Measurements from ENCODE around the gene PCBP3.
"Not testable (repeated sequence)": the region's sequence is repeated elsewhere in the genome, so short reads cannot be mapped to it uniquely, and the experiment has no call there.

PCBP3 gene

DNA sequence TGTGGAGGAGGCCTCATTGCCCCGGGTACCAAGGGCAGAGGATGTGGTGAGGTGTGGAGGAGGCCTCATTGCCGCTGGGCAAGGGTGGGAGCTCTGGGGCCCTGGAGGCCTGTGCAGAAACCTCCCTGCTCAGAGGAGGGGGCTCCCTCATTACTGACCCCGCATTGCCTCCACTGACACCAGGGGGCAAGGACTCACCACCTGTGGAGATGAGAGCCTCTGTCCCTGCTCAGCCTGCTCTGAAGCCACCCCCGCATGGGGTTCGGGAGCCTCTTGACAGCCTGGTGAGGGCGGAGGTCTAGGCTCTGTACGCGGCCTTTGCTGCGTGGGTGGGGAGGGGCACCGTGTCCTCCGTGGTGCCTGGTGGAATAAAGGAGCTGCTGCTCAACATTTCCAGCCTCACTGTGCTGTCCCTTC, 243.1 kb downstream of the PCBP3 start:
- no peak for DNase-seq

GRCh38 chr21:45887120-45887611, 243.6 kb downstream of the PCBP3 start:
- peak; percentile 94 for DNase-seq

GRCh38 chr21:45887788-45888187, 244.3 kb downstream of the PCBP3 start:
- DNase-seq = peak; percentile 97

GRCh38 chr21:45888386-45889009, 245.0 kb downstream of the PCBP3 start:
- peak; percentile 44 for DNase-seq

- DNase-seq = peak; percentile 46
These were observed 245.7 kb downstream of the PCBP3 start for GRCh38 chr21:45889256-45889655.

GRCh38 chr21:45889961-45890360, 246.4 kb downstream of the PCBP3 start:
- no peak for DNase-seq

DNA sequence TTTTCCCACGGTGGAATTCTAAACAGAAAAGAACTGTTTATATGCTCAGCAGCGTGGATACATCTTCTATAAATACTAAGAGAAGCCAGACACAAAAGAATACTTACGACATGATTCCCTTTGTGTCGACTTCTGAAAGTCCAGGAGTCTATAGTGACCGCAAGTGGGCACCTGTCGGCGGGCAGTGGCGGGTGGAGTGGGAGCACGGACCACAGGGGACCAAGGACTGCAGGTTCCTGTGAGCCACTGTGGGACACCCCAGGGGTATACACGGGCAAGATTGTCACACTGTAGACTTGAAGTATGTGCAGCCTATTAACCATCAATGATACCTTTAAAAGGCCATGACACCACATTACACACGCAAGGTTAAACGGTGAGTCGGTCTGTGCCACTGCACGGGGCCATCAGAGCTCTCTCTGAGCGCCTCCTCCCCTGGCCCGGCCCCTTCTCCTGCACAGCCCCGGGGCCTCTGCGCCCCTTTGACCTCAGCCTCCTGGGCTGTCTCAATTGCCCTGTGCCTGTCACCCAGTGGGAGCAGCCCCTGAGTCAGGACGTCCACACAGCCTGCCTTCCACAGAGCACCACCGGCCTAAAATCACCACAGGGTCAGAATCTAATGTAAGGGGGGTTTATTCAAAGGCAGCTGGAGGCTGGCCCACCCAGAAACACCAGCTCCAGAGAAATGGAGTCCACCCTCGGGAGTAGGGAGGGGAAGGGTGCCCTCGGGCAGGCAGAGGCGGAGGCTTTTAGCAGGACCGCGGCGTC, 248.0 kb downstream of the PCBP3 start:
- no peak for DNase-seq

DNA sequence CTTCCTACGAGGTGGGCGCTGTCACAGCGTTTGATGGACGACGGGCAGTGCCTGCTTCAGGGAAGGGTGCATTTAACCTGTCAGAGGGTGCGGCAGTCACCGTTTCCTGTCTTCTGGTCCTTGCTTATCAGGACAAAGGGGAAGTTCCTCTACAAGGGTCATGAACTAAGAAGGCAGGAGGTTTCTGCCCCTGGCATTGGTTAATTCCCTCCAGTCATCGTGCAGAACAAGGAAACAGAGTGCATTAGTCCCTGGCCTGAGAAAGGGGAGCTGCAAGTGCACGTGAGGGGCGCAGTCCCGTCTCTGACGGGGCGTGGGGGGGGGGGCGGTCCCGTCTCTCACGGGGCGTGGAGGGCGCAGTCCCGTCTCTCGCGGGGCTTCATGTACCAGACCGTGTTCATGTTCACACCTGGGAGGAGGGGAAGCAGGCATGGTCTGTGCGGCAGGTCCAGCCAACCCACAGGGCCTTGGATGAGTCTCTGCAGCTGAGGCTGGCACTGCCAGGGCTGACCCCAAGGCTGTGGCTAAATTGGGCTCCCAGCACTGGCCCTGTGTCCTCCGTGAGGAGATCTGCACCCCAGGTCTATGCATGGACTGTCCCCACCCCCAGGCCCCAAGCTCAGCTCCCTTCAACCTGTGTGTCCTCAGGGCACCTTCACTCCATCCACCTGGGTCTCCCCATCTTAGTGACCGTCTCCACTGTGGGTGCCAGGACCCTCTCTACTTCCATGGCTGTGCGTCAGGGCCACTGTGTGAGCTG, 248.8 kb downstream of the PCBP3 start:
- no peak for DNase-seq

- DNase-seq = no peak
These were observed 249.6 kb downstream of the PCBP3 start for GRCh38 chr21:45892916-45893739.

DNA sequence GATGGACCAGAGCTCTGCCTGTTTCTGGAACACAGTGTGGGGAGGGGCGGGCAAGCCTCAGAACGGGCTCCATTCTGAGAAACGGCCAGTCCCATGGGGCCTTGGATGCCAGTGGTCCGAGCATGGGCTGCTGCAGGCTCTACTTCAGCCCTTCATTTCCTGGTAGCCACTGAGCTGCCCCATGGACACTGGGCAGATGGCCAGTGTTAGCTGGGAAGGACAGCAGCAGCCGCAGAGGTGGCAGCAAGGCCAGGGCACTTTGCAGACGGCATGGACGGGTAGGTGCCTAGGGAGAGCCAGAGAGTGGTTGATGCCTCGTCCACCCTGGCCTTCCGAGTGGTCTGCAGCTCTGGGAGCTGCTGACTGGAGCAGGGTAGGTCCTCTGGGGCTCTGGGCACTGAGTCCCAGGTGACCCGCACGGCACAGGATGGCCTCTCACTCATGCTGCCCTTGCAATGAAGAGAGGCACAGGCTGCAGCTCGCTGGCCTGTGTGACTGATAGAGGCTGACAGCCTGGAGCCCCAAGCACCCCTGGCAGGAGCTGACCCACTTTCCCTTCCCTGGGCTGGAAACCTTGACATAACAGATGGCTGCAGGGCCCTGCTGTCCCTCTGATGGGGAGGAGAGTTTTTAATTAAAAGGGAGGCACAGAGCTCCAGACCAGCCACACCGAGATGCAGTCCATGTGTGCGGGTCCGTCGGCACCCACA, 250.4 kb downstream of the PCBP3 start:
- no peak for DNase-seq

DNA sequence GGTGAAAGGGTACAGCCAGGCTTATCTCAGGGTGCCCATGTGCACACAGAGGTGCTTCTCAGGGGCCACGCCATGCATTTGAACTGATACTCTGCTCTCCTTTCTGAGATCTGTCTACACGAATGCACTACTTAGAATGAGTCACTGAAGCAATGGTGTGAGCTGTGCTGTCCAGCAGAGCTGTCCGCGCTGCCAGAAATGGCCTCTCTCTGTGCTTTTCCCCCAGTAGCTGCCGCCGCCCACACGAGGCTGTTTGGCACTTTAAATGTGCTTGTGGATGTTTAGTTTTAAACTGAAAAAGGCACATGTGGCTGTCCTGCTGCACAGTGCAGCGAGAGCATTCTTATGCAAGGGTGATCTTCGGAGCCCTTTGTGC, 250.9 kb downstream of the PCBP3 start:
- no peak for DNase-seq

- no peak for DNase-seq
These were observed 251.6 kb downstream of the PCBP3 start for GRCh38 chr21:45894906-45895777.

DNA sequence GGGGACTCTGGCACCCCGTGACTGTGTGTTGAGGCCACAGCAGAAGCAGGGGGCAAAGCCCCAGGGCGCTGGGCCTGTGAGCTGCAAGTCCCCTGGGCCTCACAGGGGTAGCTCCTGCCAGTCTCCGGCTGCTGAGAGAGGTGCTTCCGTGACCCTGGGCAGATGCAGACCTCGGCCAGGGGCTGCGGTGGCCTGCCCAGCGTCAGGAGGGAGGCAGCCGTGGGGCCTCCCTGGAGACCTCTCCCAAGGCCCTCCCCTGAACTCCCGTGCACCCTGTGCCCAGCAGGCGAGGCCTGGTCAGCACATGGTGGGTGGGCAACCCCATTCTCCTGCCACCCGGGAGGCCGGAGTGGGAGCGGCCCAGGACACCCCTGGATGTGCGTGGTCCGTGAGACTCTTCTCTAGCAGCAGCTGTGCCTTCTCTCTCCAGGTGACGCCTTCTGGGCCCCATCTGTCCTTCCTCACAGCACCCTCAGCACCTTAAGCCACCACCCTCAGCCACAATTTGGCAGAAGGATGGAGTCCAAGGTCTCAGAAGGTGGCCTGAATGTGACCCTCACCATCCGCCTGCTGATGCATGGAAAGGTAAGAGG, 252.3 kb downstream of the PCBP3 start:
- DNase-seq = no peak

DNA sequence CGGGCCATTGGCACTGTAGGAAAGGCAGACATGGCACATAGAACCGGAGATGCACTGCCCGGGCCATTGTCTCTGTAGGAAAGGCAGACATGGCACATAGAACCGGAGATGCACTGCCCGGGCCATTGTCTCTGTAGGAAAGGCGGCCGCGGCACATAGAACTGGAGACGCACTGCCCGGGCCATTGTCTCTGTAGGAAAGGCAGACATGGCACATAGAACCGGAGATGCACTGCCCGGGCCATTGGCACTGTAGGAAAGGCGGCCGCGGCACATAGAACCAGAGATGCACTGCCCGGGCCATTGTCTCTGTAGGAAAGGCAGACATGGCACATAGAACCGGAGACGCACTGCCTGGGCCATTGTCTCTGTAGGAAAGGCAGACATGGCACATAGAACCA, 252.9 kb downstream of the PCBP3 start:
- not testable (repeated sequence) for DNase-seq

DNA sequence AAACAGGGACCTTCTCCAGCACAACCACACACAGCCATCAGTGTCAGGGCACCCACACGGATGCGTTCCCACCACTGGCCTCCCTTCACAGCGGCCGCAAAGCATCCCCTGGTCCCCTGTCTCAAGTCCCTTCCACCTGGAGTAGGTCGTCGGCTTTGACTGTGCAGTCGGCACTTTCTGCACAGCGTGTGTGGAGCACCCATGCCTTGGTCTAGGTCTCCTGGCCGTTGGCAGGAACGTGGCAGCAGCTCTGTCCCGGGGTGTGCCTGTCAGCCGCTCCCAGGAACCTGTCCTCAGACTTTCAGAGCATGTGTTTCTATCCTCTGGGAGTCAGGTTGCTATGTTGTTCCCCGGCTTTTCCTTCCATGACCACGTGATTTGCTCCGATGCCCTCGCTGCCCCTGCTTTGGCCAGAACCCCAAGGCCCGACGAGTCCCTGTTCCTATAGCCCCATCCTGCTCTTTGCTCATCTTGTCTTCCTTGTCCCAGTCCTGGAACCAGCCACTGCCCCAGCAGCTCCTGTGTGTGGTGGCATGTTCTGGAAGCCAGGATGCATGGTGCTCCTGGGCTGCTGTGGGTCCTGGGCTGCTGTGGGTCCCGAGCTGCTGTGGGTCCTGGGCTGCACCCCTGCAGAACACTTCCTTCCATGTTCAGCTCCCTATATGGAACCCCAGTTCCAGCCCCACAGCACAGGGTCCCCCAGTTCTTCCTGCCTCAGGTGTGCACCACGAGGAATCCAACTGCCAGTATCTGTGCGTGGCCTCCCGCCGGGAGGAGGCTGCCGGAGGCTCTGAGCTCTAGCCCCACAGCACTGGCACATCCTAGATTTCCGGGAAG, 253.9 kb downstream of the PCBP3 start:
- DNase-seq = no peak

- DNase-seq = no peak
These were observed 254.5 kb downstream of the PCBP3 start for GRCh38 chr21:45898028-45898350.

DNA sequence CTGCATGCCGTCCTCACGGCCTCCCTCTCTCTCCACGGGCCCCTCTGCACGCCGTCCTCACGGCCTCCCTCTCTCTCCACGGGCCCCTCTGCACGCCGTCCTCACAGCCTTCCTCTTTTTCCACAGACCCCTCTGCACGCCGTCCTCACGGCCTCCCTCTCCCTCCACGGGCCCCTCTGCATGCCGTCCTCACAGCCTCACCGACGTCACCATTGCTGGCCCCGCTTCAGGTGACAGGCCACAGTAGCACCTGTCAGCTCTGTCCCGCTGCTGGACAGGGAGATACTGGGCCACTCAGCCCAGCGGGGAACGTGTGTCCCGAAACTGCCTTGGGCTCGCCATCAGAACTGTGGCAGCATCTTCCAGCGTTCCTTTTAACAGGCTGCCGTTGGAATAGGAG, 255.3 kb downstream of the PCBP3 start:
- DNase-seq = no peak

DNA sequence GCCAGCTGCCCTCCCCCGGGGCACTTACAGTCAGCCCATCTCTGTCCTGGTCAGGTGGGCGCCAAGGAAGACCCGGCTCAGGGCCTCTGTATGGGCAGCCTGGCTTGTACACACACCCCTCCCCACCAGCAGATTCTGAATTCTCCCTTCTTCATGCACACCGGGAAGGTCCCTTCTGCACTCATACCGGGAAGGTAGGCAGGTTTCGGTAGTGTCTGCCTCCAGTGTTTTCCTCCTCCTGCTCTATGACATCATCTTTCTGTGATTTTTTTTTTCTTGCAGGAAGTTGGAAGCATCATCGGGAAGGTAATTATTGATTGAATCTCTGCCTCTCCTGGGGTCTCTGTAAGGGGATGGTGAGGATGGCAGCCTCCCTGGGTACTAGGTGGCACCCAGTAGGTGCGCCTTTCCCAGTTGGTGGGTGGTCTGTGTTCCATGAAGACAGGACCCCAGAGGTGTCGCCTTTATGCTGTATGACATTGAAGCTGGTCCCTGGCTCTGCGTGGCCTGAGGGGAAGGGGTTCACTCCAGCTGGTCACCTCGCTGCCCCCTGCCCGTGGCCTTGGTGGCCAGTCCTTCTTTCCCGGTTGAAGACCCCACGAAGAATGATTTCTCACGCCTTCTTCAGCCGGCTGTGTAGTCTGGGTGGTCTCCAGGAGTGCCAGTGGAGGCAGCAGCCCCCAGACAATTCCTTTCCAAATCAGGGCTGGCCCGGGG, 255.9 kb downstream of the PCBP3 start:
- no peak for DNase-seq
